Stimulated activated CD8-positive, alpha-beta memory T cell treated with anti-CD3 and anti-CD28 coated beads, Interleukin-7, amount 100 ng/mL, for 4 hours (primary cell): Measurements from ENCODE around the gene RMRP.
A peak's percentile ranks its signal among the peaks of the same experiment; 100 is the strongest.

Source experiments
- DNase-seq, 2 donors: peaks; one replicate each; pipeline ENCODE4 v3.0.0-alpha.2; 2020; ENCODE audit warnings: low read depth in 2 of 2

RMRP gene

GRCh38 chr9:35686222-35687203, 28.7 kb upstream of the RMRP start:
- no peak for DNase-seq

- DNase-seq = no peak
Observed at GRCh38 chr9:35685506-35685905, 27.7 kb upstream of the RMRP start.

GRCh38 chr9:35684921-35685320, 27.1 kb upstream of the RMRP start:
- no peak for DNase-seq

- DNase-seq = no peak
Observed at GRCh38 chr9:35683323-35683722, 25.5 kb upstream of the RMRP start.

DNA sequence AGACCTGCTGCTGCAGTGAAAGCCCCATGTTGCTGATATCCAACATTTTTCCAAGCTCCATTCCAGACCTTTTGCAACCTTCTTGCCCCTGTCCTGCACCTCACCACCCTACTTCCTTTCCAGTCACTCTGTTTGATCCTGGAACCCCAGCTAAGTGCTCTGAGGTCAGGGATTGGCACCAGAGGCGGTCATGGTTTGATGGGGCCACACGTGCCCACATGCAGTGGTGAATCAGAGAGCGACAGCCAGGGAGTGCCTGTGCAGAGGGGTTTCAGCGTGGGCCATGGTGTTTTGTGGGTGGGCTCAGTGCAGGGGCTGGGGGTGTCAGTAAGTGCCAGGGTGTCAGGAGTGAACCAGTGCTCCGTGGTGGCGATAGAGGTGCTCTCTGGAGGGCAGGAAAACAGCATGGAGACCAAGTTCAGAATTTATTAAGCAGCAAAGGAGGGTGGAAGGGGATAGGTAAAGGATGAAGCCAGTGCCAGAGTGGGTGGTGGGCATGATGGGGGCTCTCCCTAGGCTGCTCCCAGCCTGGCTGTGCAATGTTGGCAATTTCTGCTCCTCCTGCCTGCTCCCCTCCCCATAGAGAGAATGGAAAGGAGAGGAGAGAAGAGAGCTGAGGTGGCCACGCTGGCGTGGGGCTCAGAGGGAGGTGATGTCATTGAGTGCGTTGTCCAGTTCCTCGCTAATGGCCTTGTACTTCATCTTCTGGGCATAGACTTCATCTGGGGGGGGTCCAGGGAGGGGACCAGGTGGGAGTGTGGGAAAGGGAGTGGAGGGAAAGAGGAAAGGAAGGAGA, 24.9 kb upstream of the RMRP start:
- DNase-seq = no peak

GRCh38 chr9:35682051-35682450, 24.2 kb upstream of the RMRP start:
- DNase-seq = no peak

DNA sequence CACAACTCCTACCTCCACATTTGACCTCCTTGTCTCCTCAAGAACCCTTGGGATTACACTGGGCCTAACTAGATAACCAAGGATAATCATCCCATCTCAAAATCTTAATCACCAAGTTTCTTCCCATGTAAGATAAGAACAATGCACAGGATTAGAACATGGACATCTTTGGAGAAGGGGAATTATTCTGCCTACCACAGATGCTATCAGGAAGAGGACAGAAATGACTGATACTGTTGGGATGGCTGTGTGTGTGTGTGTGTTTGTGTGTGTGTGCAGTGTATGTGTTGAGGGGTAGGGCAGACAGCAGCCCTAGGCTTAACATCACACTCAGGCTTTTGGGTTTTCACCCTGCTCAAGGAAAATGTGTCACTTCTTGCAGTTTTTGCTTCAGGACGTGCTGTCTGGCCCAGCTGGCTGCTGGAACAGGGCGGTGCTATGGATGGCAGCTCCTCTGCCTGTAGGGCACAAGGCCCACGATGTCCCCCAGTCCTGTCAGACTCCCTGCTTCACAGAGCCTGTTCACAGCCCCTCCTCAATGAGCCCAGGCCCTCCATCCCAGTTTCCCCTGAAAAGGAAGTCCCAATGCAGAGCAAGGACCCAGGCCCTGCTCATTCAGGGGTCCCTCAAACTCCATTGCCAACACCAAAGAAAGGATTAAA, 23.7 kb upstream of the RMRP start:
- DNase-seq = no peak

- no peak for DNase-seq
Observed at GRCh38 chr9:35680331-35681105, 22.7 kb upstream of the RMRP start.

GRCh38 chr9:35679766-35680330, 22.0 kb upstream of the RMRP start:
- DNase-seq = no peak

- DNase-seq = no peak
Observed at GRCh38 chr9:35679091-35679490, 21.3 kb upstream of the RMRP start.

- peak in 1 of 2 donors; percentile 16 for DNase-seq
Observed at GRCh38 chr9:35675732-35676392, 18.0 kb upstream of the RMRP start.

DNA sequence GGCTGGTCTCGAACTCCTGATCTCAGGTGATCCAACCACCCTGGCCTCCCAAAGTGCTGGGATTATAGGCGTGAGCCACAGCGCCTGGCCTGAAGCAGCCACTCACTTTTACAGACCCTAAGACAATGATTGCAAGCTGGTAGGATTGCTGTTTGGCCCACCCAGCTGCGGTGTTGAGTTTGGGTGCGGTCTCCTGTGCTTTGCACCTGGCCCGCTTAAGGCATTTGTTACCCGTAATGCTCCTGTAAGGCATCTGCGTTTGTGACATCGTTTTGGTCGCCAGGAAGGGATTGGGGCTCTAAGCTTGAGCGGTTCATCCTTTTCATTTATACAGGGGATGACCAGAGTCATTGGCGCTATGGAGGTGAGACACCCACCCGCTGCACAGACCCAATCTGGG, 17.4 kb upstream of the RMRP start:
- no peak for DNase-seq

- DNase-seq = no peak
Observed at GRCh38 chr9:35674025-35674361, 16.2 kb upstream of the RMRP start.

- DNase-seq = no peak
Observed at GRCh38 chr9:35673132-35674024, 15.6 kb upstream of the RMRP start, which contains the start of gene CA9. CA9 (plus strand) TSS chr9:35673928; CDS start chr9:35673960, 32 bp downstream.

GRCh38 chr9:35669331-35670145, 11.7 kb upstream of the RMRP start:
- no peak for DNase-seq

DNA sequence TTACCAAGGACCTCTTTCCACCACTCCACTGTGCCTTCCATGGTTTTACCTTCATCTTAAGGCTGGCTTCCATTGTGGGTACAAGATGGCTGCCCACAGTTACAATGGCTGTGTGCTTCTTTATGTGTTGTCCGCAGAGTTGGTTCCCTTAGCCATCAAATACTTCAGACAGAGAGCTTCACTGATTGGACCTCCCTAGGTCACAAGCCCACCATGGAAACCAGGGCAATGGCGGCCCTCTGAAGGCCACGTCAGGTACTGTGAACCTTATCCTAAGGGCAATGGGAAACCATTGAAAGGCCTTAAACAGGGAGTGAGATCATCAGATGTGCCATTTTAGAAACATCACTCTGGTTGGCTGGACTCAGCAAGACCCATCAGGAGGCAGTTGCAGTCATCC, 10.1 kb upstream of the RMRP start:
- no peak for DNase-seq

GRCh38 chr9:35666549-35666948, 8.7 kb upstream of the RMRP start:
- DNase-seq = no peak

- DNase-seq = no peak
Observed at GRCh38 chr9:35666045-35666444, 8.2 kb upstream of the RMRP start.

DNA sequence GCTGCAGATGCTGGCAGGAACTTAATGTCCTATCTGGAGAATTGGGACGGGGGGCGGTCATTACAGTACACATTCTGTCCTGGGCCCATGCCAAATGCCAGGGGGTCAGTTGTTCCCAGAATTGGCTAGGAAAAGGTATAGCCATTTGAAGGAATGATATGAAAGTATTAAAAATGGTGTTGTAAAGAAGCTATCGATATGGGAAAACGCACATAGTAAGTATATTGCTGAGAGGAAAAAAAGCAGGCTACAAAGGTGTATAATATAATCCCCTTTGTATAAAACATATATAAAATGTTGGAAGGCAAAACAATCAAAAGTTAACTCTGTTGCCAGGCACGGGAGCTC, 7.6 kb upstream of the RMRP start:
- DNase-seq = no peak
